GM12872 (cell line): ENCODE measurements around the gene GULP1.

Experiments used
- TF ChIP-seq, protein P1 (sequence below): IDR thresholded peaks from 3 replicates; pipeline ENCODE4 v1.5.1; 2011; ENCODE audit warnings: low read depth, mild to moderate bottlenecking, low read length, moderate library complexity; ENCODE audit not compliant: insufficient read depth

Gene GULP1

DNA sequence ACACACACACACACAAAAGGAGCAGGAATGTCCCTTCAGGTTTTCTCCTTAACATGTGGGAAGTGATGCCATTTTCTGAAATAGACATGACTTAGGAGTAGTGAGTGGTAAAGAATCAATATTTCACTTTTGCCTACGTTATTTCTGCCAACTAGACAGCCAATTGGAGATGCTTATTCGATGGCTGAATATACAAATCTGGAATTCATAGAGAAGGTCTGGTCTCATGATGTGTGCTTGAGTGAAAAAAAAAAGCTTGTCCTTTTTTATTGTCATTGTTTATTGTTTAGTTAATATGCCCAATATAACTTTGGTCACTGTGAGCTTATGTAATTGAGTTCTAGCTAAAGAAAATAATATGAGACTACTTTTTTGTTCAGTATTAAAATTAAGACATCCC, 284.3 kb downstream of the GULP1 start:
- TF ChIP-seq, protein P1, sequence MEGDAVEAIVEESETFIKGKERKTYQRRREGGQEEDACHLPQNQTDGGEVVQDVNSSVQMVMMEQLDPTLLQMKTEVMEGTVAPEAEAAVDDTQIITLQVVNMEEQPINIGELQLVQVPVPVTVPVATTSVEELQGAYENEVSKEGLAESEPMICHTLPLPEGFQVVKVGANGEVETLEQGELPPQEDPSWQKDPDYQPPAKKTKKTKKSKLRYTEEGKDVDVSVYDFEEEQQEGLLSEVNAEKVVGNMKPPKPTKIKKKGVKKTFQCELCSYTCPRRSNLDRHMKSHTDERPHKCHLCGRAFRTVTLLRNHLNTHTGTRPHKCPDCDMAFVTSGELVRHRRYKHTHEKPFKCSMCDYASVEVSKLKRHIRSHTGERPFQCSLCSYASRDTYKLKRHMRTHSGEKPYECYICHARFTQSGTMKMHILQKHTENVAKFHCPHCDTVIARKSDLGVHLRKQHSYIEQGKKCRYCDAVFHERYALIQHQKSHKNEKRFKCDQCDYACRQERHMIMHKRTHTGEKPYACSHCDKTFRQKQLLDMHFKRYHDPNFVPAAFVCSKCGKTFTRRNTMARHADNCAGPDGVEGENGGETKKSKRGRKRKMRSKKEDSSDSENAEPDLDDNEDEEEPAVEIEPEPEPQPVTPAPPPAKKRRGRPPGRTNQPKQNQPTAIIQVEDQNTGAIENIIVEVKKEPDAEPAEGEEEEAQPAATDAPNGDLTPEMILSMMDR = no peak

DNA sequence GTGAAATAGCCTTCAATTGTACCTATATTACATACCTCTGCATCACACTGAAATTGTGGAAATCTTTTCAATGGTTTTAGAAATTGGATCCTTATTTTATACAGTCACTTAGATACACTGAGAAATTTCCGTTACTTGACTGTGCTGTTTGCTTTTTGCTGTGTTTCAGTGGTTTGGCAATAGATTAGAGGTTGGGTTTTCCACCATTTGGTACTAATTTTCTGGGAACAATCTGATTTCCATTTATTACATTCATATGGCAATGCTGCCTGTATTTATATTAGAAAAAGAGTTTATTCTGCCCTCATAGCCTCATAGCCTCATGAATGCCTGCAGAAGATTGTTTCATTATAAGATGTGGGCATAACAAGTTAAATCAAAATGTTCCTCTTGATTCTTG, 285.0 kb downstream of the GULP1 start:
- TF ChIP-seq, protein P1 = no peak

DNA sequence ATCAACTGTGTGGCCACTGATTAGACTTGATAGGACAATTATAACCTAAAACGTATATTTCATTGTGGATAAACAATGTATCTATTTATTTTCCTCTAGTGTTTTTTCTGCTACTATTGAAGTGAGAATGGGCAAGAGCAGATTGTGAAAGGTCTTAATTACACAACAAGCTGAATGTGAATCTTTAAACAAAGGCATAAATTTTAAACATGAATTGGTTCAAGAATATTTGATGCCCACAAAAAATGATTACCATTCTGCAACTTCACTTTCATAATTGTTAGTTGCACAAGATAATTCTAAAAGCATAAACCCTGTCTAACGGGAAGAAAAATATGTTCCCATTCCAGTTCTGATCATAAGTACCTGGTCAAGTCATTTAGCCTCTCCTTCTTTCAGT, 285.6 kb downstream of the GULP1 start:
- TF ChIP-seq, protein P1 = no peak

- TF ChIP-seq, protein P1 = no peak
These were observed 289.1 kb downstream of the GULP1 start for GRCh38 chr2:188580738-188581137.

- TF ChIP-seq, protein P1 = no peak
These were observed 290.5 kb downstream of the GULP1 start for GRCh38 chr2:188582211-188582610.

- TF ChIP-seq, protein P1 = no peak
These were observed 296.6 kb downstream of the GULP1 start for GRCh38 chr2:188588235-188588634.

DNA sequence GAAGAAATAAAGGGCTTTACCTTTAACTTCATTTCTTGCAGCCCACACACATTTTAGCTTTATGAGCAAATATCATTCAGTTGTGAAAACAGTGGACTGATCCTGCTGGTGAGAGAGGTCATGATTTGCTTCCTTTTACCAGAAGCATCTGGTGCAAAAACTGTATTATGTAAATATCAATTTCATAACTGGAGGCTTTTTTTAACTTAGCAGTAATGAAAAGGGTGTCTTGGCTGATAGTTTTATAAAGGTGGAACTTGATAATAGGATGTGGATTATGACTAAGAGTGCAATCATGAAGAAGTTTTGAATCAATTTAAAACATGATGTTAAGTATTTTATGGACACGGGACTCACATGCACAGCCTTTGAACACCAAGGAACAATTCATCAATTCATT, 304.4 kb downstream of the GULP1 start:
- TF ChIP-seq, protein P1 = no peak

- TF ChIP-seq, protein P1 = no peak
These were observed 306.9 kb downstream of the GULP1 start for GRCh38 chr2:188598551-188598950.
